GM21515 (cell line): ENCODE measurements around the gene NEURL1B.

ENCODE experiments used
- ATAC-seq: cut with Tn5 transposase; IDR thresholded peaks from one replicate; pipeline ENCODE4 v1.9.1; 2021; ENCODE audit not compliant: unreplicated experiment

Gene NEURL1B

GRCh38 chr5:172713809-172714490, 72.9 kb downstream of the NEURL1B start:
- ATAC-seq, result no peak

DNA sequence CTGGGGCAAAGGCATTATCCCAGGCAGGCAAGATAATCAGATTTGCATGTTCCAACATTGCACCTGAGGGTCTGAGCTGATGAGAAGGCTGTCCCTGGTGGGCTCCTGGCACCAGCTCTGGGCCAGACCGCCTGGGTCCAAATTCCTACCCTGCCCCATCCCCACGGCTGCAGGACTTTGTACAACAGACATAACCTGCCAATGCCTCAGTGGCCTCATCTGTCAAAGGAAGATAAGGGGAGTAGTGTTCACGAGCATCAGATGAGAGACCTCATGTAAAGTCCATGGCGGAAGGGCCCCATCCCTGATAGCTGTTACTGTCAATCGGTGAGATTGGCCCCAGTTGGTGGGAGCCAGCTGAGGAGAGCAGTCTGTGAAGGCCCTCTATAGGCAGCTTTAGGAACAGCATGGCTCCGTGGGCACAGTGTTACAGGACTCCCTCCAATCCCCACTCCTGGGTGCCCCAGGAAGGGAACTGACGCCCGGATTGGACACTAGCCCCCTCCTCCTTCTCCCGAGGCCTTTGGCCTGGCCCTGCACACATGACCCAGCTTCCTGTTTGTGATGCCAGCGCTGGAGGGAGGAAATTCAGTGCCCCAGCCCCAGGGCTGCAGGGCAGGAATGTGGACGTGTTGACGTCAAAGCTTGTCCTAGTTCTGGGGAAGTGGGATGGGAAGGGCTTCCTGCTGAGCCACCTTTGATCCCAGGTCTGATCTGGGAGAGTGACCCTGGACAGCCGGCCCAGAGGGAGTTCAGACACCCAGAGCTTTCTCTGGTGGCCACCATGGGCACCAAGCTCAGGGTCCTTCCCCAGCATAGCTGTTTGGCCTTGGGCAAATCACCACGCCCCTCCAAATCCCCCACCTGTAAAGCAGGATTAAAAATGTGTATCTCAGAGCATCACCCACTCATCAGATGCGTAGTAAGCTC, 73.7 kb downstream of the NEURL1B start:
- ATAC-seq, result peak; percentile 66

DNA sequence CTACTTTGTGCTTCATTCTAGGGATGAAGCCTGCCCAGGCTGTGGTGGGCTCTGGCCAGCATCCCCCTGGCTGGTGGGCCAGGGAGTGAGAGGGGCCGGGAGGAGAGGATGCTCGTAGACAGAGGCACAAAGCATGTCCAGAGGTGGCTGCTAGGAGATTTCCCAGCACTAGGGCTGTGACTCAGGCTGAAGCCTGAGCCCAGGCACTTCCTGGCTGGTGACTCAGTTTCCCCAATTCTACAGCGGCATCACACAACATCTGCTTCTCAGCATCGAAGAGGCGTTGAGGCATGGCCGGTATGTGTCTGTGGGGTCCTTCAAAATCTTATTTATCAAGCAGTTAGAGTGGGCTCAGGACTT, 74.3 kb downstream of the NEURL1B start:
- no peak for ATAC-seq

GRCh38 chr5:172715931-172716682, 75.0 kb downstream of the NEURL1B start:
- ATAC-seq, result no peak

GRCh38 chr5:172716796-172717313, 75.8 kb downstream of the NEURL1B start:
- ATAC-seq, result no peak

DNA sequence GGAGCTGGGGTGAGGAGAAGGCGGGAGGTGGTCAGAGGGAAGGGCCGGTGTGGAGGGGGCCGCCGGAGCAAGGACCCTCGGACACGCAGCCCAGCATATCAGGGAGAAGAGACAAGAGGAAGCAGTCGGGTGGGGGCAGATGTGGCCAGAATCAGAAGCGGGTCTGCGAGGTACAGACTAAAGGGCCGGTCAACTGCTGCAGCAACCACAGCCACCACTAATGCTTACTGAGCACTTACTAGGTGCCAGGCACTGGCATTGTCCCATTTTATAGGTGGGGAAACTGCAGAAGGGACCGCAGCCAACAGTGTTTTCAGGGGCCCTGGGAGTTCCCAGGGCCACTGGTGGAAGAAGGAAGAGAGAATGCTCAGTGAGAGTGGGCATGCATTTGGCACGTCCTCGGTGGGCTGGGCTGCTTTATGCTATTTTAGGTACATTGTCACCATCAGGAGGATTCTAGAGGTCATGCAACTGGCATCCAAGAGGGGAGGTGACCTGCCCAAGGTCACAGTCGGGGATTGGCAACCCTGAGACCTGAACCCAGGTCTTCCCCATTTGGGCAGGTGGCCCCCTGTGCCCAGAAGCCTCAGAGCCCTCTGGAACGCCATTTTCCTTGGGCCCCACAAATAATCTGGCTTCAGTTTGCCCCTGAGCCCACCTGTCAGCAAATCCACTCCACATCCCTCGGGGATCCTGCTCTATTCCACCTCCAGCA, 76.6 kb downstream of the NEURL1B start:
- ATAC-seq, result no peak

DNA sequence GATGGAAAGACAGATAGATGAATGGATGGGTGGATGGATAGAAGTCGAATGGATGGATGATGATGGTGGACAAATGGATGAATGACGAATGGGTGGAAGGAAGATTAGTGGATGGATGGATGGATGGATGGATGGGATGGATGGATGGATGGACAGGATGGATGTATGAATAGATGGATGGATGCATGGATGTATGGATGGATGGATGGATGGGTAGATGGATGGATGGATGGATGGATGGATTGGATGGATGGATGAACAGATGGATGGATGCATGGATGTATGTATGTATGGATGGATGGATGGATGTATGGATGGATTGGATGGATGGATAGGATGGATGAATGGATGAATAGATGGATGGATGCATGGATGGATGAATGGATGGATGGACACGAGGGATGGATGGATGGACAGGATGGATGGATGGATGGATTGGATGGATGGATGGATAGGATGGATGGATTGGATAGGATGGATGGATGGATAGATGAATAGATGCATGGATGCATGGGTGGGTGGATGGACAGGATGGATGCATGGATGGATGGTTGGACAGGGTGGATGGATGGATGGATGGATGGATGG, 77.6 kb downstream of the NEURL1B start:
- ATAC-seq, result no peak

DNA sequence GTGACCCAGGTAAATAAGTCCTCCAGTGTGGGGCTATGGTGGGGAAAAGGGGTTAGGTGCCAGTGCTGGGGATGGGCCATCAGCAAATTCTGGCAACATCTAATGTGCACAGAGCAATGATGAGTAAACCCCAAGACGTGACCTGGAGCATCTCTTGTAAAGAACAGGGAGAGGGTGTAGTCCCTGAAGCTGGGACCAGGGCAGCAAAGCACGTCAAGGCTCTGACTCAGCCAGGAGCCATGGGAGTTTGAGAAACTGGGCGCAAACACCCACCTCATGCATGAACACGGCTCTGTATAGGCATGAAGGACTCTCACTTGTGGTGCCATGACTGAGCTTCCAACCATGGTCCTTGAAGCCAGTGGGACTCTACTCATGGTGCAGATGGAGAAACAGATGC, 78.1 kb downstream of the NEURL1B start:
- ATAC-seq, result no peak

GRCh38 chr5:172720655-172721054, 79.6 kb downstream of the NEURL1B start:
- no peak for ATAC-seq

- ATAC-seq, result no peak
Measured at GRCh38 chr5:172721455-172722326, 80.6 kb downstream of the NEURL1B start.

DNA sequence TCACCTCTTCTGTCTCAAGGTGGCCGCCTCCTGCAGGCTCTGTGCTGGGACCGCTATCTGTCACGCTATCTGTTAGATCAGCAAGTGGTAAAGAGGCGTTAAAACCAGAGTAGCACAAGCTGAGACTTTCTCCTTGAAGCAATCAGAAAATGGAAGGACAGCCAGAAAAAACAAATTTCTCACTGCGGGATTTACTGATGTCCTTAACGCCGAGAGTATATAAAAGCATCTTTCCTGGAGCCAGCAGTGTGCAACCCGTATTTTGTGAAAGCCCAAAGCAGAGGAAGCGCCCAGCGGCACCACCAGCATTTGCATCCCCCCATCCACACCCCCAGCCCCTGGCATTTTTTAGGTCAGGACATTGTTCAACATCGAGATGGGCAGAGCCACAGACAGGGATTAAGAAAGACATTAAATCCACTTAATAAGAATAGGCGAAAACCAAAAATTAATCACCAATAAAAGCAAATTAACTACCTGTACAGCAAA, 81.3 kb downstream of the NEURL1B start:
- ATAC-seq, result no peak

GRCh38 chr5:172723508-172723907, 82.4 kb downstream of the NEURL1B start:
- no peak for ATAC-seq

- no peak for ATAC-seq
Measured at GRCh38 chr5:172724242-172725183, 83.5 kb downstream of the NEURL1B start.

DNA sequence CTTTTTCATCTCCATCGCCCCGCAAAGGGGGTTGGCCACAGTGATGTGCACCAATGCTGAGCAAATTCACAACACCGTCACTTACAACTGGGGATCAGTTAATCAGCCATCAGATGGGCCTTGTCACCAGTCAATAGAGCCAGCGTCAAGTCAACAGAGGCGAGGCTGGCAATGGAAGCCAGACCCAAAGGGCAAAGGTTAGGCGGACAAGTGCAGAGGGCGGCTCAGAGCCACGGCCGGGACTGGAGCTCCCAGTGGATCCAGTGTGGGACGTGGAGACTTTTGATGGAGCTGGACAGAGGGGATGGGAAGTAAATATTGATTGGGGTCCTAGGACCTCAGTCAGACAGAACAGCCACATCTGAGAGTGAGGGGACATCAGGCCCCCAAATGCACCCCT, 84.2 kb downstream of the NEURL1B start:
- no peak for ATAC-seq

GRCh38 chr5:172725785-172726184, 84.7 kb downstream of the NEURL1B start:
- ATAC-seq, result no peak

GRCh38 chr5:172726966-172727365, 85.9 kb downstream of the NEURL1B start:
- no peak for ATAC-seq

GRCh38 chr5:172727551-172727950, 86.5 kb downstream of the NEURL1B start:
- ATAC-seq, result no peak
